IPS-NIHi7 (cell line): ENCODE measurements around the gene MLH1.
"Not testable (repeated sequence)": the region's sequence is repeated elsewhere in the genome, so short reads cannot be mapped to it uniquely, and the experiment has no call there.

Experiments
- DNase-seq: peaks from one replicate; pipeline ENCODE4 v3.0.0; 2012; ENCODE audit warnings: mixed read lengths; ENCODE audit errors: extremely low spot score

The MLH1 gene

DNA sequence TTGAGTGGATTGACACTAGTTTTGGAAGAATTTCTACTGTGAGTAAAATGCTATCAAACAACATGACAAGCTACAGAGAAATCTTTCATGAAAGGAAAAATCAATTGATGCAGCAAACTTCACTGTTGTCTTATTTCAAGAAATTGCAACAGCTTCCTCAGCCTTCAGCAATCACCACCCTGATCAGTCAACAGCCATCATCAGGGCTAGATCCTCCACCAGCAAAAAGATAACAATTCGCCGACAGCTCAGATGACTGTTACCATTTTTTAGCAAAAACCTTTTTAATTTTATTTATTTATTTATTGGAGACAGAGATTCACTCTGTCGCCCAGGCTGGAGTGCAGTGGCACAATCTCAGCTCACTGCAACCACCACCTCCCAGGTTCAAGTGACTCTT is 44.0 kb downstream of the MLH1 start:
- no peak for DNase-seq

DNA sequence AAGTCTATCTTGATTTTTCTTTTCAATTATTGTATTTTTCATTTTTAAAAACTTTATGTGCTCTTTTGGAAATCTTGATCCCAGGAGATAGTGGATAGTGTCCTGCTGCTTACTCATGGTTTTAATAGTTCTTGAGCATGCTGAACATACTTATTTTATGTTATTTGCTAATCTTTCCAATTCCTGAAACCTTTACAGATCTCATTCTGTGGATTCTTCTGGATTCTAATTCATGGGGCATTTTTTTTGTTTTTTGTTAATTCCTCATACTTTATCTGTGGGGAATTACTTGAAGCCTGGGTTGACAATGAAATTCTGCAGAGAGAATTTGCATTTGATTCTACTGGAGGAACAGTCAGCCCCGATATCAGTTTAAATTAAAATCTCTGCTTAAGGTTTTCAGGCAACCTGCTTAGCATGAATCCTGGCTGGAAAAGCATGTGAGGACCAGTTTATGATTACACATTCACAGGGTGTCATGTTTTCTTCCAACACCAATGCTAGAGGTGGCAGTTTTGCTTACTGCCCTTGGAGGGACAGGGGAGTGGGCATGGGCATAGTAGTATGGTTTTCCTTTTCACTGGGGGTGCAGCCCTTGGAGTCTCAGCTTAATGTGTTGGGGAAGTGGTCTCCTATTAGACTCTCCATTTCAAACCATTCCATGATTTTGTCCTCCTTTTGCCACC is 46.0 kb downstream of the MLH1 start:
- no peak for DNase-seq

DNA sequence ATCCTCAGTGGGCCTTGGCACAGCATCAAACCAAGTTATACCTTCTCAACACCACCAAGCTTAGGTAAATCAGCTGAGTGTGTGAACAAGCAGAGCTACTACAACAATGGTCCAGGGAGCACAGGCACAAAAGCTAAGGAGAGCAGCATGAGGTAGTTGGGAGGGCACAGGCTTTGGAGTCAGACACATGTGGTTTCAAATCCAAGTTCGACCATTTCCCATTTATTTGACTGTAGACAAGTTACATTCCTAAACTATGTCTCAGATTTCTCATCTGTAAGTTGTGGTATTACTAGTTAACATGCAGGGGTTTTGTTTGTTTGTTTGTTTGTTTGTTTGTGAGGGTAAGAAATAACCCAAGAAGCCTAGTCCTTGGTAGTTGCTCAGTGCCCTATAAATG is 46.9 kb downstream of the MLH1 start:
- no peak for DNase-seq

DNA sequence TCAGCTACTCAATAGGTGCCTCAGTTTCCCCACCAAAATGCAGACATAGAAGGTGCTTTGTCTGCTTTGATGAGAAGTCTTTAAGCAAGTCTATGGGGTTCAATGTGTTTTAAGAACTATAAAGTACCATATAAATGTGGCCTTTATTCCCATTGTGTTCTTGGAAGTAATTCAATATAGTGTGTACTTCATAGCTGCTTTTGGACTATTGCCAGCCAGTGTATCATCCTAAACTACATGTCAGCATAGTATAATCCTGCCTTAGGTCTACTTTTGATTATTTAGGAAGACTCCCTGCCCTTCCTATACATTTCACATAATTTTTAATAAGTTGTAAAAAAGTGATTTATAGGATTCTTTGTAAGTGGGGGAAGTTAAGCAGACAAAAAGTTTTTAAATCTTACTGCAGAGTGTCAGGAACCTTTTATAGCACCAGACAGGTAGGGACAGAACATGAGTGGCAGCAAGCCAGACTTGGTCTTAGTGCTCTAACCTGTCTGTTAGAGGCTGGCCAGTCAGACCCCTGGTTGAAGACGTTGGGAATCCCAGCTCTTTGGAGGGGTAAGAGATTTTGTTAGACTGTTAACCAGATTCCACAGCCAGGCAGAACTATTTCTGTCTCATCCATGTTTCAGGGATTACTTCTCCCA is 48.4 kb downstream of the MLH1 start:
- DNase-seq: no peak

DNA sequence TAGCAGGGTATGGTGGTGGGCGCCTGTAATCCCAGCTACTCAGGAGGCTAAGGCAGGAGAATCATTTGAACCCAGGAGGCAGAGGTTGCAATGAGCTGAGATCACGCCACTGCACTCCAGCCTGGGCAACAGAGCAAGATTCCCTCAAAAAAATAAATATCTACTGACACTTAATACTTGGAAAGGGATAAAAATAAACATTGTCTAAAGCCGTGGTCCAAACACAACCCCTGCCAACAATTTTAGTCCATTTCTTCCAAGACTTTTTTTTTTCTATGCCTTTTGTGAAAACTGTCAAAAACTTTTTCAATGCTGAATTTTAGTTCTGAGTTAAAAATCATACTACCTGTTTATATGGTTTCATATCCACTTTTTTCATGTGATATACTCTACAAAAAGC is 49.4 kb downstream of the MLH1 start:
- DNase-seq: not testable (repeated sequence)

DNA sequence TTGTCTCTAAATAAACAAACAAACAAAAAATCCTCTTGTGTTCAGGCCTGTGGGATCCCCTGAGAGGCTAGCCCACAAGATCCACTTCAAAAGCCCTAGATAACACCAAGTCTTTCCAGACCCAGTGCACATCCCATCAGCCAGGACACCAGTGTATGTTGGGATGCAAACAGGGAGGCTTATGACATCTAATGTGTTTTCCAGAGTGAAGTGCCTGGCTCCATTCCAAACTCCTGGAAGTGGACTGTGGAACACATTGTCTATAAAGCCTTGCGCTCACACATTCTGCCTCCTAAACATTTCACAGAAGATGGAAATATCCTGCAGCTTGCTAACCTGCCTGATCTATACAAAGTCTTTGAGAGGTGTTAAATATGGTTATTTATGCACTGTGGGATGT is 57.0 kb downstream of the MLH1 start:
- no peak for DNase-seq

DNA sequence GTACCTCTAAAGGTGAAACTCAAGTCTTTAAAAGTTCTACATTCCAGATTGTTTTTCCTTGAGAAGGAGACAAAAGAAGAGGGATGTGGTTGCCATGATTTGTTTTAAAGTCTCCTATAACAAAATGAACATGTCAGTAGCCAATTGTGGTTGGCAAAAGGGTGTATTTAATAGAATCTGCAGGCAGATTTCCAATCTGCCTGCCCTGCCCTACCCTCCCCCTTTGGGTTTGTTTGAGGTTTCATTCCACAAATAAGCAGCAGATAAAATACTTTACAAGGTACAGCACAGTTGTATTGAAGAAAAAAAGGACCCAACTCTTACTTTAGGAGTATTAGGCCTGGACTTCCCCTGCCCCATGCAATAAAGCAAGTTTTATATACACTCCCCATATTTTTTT is 59.5 kb downstream of the MLH1 start:
- DNase-seq: no peak

DNA sequence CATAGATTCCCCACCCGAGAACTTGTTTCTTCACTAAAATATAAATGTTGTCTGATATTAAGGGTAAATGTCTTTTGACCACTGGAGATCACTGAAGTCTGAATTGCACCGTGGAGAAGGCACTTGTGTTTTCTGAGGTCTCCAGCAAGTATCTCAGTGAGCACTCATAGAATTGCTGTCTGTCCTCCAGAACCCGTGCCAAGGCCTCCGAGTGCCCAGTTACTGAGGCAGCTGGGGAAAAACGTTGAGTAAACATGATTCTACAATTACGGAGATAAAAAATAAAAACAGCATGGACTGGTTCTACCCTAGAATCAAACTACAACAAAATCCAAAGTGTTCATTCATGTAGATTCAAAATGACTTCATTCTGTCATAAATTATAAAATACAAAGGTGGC is 60.0 kb downstream of the MLH1 start:
- no peak for DNase-seq

DNA sequence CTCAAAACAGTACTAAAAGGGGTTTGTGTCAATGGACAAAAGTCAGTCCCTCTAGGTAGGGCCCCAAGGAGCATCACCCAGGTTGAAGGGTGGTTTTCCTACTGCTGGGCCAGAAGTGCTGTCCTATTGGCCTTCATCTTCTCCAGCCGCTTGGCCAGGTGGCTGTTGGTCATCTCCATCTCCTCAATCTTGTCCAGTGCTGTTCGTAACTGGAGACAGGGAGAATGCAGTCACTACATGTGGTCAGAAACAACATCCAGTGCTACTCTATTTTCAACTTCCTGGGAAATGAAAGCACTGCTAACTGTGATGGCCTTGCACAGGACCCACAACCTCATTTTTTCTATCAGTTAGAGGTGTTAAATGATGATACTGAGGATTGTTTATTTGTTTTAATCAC is 60.4 kb downstream of the MLH1 start:
- no peak for DNase-seq

DNA sequence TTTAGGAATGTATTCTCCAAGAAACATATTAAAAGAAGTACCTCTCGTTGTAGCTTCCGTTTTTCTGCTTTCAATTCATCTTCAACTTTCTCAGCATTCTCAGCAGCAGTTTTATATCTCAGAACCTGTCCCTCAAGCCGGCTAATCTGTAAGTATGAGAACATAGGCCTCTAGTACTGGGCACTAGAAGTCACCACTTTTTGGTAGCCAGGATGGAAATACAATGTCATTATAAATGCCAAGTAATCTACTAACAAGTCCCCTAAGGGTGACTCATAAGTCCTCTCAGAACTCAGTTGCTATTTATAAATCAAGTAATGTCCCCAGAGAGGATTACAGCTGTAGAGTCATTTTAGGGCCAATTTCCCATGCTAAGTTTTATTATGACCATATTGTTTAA is 61.1 kb downstream of the MLH1 start:
- no peak for DNase-seq

DNA sequence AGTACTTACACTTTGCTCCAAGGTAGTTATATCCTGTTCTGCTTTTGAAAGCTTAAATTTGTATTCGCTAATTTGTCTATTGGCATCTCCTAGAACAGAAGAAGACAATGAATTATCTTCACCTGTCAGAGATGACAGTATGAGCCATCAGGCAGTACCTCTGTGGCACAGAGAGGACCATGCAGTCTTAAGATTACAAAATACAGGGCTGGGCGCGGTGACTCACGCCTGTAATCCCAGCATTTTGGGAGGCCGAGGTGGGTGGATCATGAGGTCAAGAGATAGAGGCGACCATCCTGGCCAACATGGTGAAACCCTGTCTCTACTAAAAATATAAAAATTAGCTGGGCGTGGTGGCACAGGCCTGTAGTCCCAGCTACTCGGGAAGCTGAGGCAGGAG is 61.8 kb downstream of the MLH1 start:
- DNase-seq: not testable (repeated sequence)

DNA sequence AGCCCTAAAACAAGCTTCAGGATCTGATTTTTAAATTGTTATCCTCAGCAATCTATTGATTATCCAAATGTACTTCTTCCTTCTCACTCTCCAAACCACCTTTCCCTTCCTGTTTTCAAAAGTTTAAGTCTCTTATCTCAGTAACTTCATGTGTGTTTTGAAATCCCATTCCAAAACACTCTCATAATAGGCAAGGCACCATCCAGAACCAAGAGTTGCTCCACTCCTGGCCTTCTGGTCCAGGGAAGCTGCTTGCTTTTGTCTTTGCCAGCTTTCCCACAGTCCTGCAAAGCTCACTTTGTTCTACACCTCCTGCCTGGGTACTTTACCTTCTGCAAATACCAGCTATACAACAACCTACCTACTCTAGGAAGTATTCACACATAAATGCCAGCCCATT is 63.5 kb downstream of the MLH1 start:
- DNase-seq: no peak

DNA sequence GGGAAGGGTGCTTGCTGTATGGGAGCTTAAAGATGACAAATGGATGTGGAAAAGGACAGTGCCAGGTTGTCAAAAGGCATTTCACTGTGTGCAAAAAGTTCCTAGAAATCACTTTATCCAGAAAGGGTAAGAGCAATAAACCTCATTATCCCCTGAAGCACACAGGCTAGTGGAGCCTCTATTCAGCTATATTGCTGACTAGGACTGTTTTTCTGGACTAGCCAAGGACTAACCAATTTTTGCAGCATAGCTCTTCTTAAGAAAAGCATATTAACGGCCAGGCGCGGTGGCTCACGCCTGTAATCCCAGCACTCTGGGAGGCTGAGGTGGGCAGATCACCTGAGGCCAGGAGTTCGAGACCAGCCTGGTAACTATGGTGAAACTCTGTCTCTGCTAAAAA is 64.8 kb downstream of the MLH1 start:
- no peak for DNase-seq

DNA sequence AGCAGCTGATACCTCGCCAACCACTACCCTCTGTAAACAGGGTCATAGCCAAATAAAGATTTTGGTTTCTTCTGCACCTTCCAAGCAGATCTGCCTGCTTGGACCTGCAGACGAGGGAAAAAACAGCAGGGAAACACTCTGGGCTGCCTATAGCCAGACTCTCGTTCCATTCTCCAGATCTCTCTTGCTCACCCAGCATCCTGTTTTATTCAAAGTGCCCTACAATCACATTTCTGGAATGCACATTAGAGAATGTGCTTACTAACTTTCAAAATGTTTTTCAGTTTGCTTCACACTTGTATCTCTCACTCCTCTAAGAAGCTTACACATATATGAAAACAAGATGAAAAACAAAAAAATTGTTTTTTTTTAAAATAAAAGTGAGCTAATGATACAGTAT is 71.4 kb downstream of the MLH1 start:
- DNase-seq: no peak

DNA sequence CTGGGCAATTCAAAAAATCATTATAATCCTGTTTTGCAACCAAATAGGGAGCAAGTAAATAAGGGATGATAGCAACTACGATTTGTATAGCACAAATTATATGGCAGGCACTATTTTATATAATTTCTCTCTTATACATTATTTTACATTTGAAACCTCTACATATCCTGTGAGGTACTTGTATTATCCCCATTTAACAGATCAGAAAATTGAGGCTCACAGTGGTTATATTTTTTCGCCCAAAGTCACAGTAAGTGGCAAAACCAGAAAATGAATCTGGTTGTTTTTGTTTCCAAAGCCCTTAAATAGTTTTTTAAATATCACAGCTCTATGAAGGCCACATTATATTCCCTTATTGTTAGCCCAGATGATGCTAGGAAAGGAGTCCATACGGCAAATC is 74.3 kb downstream of the MLH1 start:
- no peak for DNase-seq

DNA sequence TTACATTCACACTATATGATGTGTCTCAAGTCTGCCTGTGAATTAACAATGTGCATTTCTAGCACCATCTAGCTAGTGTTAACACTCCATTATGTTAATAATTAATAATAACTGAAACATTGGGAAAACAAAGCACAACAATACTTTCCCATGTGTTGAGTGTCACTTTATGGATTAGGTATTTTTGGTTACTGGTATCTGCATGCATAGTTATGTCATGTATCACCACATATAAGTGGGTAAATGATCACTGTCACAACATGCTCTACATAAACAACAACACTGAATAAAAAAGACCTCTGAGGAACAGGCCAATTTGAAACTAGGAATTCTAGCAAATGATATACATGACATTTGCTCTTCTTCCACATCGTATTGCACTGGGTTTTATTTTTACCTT is 74.7 kb downstream of the MLH1 start:
- no peak for DNase-seq

DNA sequence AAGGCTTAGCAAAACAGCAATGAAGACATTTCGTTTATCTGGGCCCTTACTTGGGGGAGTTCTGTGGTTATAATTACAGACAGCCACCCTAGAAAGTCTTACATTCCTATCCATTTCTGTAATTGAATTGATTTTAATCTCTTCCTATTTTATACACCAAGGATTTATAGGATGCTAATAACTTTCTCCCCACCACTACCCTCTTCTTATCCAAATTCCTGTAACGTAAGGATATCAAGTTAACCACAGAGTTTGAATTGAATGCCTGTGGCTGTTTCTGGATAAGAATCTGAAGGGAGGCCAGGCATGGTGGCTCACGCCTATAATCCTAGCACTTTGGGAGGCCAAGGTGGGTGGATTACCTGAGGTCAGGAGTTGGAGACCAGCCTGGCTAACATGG is 78.6 kb downstream of the MLH1 start:
- no peak for DNase-seq

DNA sequence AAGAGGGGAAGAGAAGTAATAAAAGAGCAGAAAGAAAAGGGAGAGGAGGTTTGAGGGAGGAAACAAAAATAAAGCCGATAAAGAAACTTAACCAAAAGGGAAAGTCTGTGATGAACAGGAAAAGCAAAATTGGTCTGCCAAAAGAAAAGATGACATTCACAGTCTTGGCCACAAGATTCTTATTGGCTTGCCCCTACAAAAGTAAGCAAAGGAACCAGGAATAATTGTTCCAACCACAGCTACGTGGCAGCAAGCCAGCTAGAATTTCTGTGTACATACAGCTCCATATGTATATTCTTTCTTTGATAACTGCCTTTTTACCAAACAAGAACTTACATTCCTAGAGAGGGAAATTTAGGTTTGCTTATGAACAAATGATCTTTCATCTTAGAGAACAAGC is 79.6 kb downstream of the MLH1 start:
- no peak for DNase-seq

DNA sequence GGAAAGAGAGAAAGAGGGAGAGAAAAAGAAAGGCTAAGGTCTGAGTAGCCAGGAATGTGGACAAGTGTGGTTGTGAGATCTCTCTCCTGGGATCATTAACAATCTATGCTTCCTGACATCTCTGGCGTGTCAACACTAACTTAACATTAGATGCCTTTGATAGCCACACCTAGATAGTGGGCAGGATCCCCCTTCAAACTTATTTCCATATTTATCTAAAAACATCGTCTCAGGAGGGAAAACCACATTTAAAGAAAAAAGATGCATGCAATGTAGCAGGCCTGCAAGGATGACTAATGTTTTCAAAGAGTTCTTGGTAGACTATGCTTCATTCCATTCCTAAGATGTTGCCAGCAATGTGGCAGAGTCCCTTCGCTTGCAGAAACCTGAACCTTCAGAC is 80.9 kb downstream of the MLH1 start:
- DNase-seq: no peak

DNA sequence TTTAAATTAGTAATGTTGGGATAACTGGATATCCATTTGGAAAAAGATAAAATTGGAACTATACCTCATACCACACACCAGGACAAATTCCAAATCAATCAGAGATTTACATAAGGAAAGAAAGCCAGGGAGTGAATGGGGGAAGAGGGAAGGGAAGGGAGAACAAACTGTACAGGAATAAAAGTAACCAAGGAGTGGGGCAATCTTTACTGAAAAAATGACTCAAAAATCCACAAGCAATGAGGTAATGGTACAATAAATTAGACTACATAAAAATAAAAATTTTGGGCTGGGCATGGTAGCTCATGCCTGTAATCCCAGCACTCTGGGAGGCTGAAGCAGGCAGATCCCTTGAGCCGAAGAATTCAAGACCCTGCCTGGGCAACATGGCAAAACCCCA is 82.6 kb downstream of the MLH1 start:
- no peak for DNase-seq

DNA sequence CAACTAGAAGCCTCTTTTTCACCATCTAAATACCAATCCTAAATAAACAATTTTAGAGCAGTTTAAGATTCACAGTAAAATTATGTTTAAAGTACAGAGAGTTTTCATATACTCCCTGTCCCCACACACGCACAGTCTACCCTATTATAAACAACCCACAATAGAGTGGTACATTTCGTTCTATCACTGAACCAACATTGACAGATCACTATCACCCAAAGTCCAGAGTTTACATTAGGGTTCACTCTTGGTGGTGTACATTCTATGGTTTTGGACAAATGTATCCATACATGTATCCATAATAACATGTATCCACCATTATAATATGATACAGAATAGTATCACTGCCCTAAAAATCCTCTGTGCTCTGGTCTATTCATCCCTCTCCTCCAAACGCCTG is 89.0 kb downstream of the MLH1 start:
- no peak for DNase-seq

DNA sequence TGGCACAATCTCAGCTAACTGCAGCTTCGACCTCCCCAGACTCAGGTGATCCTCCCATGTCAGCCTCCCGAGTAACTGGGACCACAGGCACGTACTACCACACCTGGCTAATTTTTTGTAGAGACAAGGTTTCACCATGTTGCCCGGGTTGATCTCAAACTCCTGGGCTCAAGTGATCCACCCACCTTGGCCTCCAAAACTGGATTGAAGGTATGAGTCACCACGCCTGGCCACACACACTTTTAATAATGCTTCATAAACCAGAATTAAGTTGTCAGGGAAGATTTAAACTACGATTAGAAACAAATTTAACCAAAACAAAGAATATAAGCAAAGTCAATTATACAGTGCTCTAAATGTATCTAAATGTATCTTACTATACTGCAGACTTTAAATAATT is 93.6 kb downstream of the MLH1 start:
- DNase-seq: no peak

DNA sequence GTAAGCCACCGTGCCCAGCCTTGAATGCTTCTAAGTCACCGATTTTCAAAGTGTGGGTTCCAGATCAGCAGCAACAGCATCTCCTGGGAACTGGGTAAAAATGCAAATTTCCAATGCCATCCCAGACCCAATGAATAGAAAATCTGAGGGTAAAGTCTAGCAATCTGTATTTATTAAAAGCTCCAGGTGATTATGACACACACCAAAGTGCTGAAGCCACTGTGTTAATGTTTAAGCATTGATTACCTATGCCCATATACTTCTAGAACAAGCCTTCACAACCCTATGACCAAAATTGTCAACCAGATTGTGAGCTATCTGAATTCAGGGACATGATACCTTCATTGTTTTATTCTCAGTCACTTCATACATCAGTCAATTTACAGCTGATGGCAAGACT is 94.6 kb downstream of the MLH1 start:
- DNase-seq: no peak

DNA sequence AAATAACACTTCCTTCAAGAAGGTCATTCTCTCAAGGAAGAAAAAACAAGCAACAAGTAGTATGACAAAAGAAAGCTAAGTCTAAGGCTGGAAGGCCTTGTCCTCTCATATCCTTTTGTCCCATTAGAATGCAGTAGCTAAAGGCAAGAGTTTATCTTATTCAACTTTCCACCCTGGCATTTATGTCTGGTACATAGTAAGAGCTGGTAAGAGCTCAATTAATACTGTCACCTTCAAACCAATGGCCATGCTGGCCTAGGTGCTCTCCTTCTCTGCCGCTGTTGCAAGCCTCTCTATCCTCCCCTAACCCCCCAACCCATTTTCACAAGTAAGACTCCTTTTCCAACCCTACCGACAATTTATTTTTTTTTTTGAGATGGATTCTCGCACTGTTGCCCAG is 99.2 kb downstream of the MLH1 start:
- no peak for DNase-seq
